ENCODE measurements around the gene ILK.

- TF ChIP-seq CTCF (IDR thresholded peaks at IDR 0.05; ENCODE audit: insufficient read depth, low read length) (no peak), GABPA (IDR thresholded peaks at IDR 0.05; ENCODE audit: low read depth) (no peak)
Measured at GRCh38 chr11:6568191-6568918, 35.2 kb upstream of the ILK start.

Data from HL-60 (cell line).